LoVo (cell line): ENCODE measurements around the gene KISS1.

ENCODE experiments used
- DNase-seq: peaks from one replicate; pipeline ENCODE4 v3.0.0-alpha.2; 2016; ENCODE audit warnings: low spot score

Gene KISS1

GRCh38 chr1:204218552-204218951 is 22.3 kb upstream of the KISS1 start:
- DNase-seq: no peak

- no peak for DNase-seq
Measured at GRCh38 chr1:204217648-204218000, 21.3 kb upstream of the KISS1 start.

- no peak for DNase-seq
Measured at GRCh38 chr1:204216880-204217647, 20.8 kb upstream of the KISS1 start.

DNA sequence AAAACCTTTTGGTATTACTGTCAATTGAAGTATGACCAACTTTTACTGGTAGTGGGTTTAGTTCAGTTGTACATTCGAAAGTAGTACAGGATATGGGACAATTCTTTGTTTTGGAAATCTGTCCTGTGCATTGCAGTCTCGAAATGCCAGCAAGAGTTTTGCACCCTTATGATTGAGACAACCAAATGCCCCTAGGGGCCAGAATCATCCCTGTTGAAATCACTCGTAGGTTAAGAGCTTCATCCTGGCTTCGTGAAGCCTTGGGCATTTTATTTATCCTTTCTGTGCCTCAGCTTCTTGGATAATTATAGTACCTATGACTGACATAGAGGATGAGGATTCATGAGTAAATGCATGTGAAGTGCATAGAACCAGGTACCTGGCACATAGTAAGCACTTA is 19.9 kb upstream of the KISS1 start:
- DNase-seq: no peak

DNA sequence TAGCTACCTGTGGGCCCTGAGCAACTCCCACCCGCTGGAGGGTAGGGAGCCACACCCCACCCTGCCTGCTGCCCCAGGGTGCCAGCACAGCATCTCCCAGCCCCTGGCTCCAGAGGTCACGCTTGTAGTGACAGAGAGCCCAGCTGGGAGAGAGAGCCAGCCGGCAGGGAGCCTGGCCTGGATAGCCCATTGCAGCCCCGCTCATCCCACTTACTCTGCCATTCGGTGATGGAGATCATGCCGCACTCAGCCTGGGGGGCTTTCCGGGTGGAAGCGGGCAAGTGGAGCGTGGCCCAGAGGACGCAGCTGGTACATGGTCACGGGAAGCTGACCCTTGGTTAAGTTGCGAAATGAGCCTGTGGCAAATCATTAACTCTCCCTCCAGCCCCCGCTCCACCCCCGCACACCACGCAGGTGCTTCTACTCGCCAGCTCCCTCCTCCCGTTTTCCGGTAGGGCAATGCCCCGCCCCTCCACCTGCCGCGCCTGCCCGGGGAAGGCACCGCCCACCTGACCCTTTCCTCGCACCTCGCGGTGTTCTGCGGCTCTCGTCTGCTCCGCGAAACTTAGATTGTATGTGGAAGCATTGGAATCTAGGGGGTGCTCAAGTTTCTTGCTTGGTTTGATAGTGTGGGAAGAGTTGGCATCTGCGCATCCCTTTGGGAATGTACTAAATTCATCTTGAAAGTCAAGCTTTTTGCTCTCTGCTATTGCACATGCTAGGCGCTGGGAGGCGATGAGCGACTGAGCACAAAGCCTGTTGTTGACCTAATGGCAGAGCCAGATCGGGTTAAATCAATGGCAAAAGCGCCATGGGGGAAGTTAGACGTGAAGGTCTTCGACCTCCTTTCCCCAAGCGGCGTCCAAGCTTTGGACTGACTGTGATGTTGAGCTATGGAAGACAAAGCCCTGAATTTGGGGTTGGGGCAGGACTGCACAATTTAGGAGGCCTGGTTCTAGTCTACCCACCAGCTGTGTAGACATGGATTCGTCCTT is 17.7 kb upstream of the KISS1 start, which contains the start of gene GOLT1A:
GOLT1A (minus strand) TSS at position 321 of the 995 bp plus-strand sequence; CDS start at position 239, 82 bp downstream.
- peak; percentile 51 for DNase-seq

GRCh38 chr1:204212715-204213114 is 16.4 kb upstream of the KISS1 start:
- DNase-seq: no peak

- DNase-seq: no peak
Measured at GRCh38 chr1:204211046-204211445, 14.8 kb upstream of the KISS1 start.

GRCh38 chr1:204207136-204207616 is 10.9 kb upstream of the KISS1 start:
- DNase-seq: peak; percentile 62

DNA sequence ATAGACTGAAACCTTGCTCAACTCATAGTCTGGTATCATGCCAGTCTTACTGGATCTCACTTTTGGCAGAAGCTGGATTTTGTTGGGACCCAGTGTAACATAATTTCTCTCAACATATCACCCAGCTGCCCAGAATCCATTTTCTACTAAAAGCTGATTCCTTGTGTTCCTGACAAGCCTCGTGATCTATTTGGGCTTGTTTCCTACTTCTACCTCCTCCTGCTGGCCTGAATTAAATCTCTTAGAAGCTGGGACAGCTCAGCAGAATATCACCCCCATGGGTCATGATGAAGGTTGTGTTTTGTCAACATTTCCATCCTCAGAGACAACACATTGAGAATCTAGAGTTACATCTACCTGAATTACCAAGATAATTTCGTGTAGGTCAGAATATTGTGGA is 9.8 kb upstream of the KISS1 start:
- DNase-seq: no peak

GRCh38 chr1:204205486-204205885 is 9.2 kb upstream of the KISS1 start:
- no peak for DNase-seq

DNA sequence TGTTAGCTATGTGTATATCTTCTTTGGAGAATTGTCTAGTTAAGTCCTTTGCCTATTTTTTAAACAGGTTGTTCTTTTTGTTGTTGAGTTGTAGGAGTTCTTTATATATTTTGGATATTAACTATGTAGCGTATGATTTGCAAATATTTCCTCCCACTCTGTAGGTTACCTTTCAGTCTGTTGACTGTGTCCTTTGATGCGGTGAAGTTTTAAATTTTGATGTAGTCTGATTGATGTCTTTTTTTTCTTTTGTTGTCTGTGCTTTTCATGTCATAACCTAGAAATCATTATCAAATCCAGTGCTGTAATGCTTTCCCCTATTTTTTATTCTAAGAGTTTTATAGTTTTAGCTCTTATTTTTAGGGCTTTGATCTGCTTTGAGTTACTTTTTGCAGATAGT is 8.7 kb upstream of the KISS1 start:
- DNase-seq: no peak

DNA sequence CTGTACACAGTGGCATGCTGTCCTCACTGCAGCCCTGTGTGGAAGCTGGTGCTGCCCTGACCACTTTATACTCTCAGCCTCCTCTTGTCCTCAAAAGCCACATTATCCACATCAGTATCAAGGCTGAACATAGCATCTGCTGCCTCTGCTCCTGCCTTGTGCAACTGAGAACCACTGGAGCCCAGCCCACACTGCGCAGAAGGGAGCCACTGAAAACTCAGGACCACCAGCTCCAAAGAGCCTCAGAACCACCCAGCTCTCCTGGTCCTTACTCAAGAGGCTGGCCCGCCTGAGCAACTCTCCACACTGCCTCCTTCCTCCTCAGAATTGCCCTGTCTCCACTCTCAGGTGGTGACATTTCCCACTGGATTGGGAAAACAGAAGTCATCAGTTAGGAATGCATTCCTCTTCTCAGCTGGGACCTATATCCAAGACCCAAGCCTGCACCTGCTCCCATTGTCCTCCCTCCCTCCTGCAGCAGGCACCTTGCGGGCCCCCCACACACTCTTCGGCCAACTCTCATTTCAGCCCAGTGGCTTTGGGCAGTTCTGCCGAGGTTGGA is 7.0 kb upstream of the KISS1 start:
- no peak for DNase-seq

- no peak for DNase-seq
Measured at GRCh38 chr1:204202481-204202880, 6.2 kb upstream of the KISS1 start.

- DNase-seq: no peak
Measured at GRCh38 chr1:204201348-204202040, 5.2 kb upstream of the KISS1 start.

GRCh38 chr1:204199579-204199978 is 3.3 kb upstream of the KISS1 start:
- DNase-seq: no peak

DNA sequence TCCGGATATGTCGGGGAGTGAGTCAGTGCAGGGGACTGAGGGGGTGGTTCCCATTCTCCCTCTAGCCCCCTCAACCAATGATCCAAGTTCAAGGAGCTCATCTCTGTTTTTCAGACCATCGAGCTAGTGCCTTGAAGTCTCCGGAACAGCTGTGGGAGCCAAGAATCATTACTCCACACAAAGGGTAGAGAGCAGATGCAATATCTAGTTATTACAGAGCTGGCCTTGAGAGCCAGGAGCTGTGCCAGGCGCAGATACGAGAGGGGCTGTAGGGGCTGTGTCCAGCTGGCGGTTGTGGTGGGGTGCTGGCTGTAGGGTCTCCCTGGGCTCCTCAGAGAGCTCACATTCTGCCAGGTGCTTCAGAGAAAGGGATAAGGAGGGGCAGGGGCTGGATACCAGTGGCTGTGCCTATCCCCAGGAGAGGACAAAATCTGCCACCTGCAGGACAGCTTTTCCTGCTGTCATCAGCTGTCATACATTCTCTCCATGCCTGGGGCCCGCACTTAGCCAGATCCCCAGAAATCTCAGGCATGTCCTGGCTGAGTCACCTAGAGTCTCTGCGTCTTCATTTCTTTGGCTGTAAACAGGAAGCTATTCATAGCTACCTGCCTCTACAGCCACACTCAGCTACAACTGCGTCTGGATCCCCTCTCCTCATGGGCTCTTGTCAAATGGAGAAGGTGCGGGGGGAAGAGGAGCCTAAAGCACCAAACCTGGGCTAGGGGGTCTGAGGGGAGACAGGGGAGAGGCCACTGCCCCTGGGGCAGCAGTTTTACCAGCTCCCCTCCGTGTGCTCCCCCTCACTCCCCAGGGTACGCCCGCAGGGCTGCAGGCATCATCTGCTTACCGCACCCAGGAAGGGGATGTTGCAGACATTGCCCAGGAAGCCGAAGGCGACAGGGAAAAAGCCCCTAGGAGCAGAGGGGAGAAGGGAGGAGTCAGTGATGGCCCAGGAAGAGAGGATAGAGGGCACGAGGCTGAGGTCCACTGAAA is 2.4 kb upstream of the KISS1 start:
- peak; percentile 70 for DNase-seq

- DNase-seq: no peak
Measured at GRCh38 chr1:204197068-204197467, 777 bp upstream of the KISS1 start.

GRCh38 chr1:204194771-204195170 is 1.5 kb downstream of the KISS1 start:
- no peak for DNase-seq

GRCh38 chr1:204194080-204194479 is 2.2 kb downstream of the KISS1 start:
- DNase-seq: no peak

DNA sequence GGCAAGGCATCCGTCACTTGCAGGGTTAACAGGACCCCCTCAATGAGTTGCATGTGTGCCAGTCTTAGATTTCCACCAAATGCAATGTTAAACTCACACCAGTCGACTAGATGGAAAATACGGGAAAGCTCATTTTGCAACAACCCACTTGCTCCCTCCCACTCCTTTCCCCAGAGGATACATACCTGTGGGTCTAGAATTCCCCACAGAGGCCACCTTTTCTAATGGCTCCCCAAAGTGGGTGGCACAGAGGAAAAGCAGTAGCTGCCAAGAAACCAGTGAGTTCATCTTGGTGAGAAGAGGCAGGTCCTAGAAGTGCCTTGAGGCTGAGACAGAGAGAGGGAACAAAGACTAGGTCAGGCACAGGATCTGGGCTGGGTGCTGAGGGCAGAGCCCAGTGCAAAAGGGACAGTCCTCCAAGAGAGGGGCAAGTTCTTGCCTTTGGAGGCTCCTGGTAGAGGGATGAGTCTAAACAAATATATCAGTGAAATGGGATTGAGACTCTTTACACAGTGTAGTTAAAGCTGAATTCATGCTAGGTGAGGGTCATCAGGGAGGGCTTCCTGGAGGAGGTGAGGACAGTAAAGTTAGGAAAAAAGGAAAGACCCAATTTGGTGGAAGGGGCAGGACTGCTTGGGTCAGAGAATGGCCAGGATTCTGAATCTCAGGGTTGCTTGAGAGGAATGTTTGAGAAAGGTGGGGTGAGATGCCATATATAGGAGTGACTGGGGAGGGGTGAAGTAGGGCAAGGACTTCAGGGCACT is 3.5 kb downstream of the KISS1 start:
- DNase-seq: no peak
